ENCODE data around the gene ZC3H18. TPM values are rescaled to one million over a fixed set of nuclear protein-coding genes. Genes with fewer than 3 reads are reported as not detected.

The ZC3H18 gene
- total RNA-seq, 1 experiment from 2014 or later, result 61.8 TPM

DNA sequence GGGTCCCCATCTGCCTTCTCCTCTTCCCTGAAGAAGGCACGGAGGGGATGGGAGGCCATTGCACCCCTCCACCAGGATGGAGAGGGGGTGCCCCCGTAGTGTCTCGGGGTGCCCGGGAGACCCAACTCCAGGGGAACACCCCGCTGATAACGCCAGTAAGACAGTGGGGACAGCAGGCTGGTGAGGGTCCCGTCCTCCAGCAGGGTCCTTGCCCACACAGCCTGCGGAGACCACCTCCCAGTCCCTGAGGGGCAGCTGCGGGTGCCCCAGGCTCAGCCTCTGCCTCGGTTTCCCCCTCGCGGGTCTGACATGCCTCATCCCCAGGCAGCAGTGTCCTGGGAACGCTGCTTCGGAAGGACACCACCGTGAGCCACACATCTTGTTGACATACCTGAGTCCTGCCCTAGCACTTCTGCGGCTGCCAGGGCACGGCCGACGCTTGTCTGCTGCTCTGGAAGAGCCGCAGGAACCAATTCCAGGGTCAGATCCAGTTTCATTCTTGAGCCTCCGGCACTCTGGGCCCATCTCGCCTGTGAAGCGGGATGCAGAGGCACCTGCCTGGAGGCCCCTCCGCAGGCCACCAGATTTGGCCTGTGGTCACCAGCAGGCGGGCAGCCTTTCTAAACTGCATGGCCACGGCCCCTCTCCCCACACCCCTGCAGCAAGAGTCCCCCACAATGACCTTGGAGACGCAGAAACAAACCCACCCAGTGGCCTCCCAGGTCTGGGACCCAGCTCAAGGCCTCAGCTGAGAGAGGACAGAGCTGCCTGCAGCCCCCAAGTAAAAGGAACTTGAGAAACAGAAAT, 39.9 kb upstream of the ZC3H18 start:
- no peak for TF ChIP-seq TP53 (CRISPR knock-in tag; IDR thresholded peaks at IDR 0.05)
- TF ChIP-seq, protein P1, sequence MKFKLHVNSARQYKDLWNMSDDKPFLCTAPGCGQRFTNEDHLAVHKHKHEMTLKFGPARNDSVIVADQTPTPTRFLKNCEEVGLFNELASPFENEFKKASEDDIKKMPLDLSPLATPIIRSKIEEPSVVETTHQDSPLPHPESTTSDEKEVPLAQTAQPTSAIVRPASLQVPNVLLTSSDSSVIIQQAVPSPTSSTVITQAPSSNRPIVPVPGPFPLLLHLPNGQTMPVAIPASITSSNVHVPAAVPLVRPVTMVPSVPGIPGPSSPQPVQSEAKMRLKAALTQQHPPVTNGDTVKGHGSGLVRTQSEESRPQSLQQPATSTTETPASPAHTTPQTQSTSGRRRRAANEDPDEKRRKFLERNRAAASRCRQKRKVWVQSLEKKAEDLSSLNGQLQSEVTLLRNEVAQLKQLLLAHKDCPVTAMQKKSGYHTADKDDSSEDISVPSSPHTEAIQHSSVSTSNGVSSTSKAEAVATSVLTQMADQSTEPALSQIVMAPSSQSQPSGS (CRISPR knock-in tag; IDR thresholded peaks at IDR 0.05; ENCODE audit: borderline replicate concordance, low read depth), result no peak
- TF ChIP-seq, protein P2, sequence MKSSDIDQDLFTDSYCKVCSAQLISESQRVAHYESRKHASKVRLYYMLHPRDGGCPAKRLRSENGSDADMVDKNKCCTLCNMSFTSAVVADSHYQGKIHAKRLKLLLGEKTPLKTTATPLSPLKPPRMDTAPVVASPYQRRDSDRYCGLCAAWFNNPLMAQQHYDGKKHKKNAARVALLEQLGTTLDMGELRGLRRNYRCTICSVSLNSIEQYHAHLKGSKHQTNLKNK (CRISPR knock-in tag; IDR thresholded peaks at IDR 0.05), result no peak
- TF ChIP-seq, protein P3, sequence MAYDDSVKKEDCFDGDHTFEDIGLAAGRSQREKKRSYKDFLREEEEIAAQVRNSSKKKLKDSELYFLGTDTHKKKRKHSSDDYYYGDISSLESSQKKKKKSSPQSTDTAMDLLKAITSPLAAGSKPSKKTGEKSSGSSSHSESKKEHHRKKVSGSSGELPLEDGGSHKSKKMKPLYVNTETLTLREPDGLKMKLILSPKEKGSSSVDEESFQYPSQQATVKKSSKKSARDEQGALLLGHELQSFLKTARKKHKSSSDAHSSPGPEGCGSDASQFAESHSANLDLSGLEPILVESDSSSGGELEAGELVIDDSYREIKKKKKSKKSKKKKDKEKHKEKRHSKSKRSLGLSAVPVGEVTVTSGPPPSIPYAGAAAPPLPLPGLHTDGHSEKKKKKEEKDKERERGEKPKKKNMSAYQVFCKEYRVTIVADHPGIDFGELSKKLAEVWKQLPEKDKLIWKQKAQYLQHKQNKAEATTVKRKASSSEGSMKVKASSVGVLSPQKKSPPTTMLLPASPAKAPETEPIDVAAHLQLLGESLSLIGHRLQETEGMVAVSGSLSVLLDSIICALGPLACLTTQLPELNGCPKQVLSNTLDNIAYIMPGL (CRISPR knock-in tag; IDR thresholded peaks at IDR 0.05), result no peak
- no peak for TF ChIP-seq ZNF423 (CRISPR knock-in tag; IDR thresholded peaks at IDR 0.05)
- TF ChIP-seq, protein P4, sequence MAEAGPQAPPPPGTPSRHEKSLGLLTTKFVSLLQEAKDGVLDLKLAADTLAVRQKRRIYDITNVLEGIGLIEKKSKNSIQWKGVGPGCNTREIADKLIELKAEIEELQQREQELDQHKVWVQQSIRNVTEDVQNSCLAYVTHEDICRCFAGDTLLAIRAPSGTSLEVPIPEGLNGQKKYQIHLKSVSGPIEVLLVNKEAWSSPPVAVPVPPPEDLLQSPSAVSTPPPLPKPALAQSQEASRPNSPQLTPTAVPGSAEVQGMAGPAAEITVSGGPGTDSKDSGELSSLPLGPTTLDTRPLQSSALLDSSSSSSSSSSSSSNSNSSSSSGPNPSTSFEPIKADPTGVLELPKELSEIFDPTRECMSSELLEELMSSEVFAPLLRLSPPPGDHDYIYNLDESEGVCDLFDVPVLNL (CRISPR knock-in tag; IDR thresholded peaks at IDR 0.05; ENCODE audit: borderline replicate concordance, low read depth), result no peak
- TF ChIP-seq, protein P5, sequence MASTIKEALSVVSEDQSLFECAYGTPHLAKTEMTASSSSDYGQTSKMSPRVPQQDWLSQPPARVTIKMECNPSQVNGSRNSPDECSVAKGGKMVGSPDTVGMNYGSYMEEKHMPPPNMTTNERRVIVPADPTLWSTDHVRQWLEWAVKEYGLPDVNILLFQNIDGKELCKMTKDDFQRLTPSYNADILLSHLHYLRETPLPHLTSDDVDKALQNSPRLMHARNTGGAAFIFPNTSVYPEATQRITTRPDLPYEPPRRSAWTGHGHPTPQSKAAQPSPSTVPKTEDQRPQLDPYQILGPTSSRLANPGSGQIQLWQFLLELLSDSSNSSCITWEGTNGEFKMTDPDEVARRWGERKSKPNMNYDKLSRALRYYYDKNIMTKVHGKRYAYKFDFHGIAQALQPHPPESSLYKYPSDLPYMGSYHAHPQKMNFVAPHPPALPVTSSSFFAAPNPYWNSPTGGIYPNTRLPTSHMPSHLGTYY (CRISPR knock-in tag; IDR thresholded peaks at IDR 0.05), result no peak
- TF ChIP-seq CREB1 (CRISPR knock-in tag; IDR thresholded peaks at IDR 0.05), result no peak
- TF ChIP-seq, protein P6, sequence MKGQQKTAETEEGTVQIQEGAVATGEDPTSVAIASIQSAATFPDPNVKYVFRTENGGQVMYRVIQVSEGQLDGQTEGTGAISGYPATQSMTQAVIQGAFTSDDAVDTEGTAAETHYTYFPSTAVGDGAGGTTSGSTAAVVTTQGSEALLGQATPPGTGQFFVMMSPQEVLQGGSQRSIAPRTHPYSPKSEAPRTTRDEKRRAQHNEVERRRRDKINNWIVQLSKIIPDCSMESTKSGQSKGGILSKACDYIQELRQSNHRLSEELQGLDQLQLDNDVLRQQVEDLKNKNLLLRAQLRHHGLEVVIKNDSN (CRISPR knock-in tag; IDR thresholded peaks at IDR 0.05), result no peak
- no peak for TF ChIP-seq NFYB (CRISPR knock-in tag; conservative IDR thresholded peaks at IDR 0.05; ENCODE audit: low read depth)
- TF ChIP-seq, protein P7, sequence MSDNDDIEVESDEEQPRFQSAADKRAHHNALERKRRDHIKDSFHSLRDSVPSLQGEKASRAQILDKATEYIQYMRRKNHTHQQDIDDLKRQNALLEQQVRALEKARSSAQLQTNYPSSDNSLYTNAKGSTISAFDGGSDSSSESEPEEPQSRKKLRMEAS (CRISPR knock-in tag; IDR thresholded peaks at IDR 0.05), result no peak
- ChIA-PET POLR2A (no interaction called here), CTCF (interaction anchor here (0.9 kb wide), 1 partner anchor 9 kb away, joined by 3 read pairs; no protein-coding TSS in a partner anchor)
- Mint-ChIP-seq H3K36me3 (peaks cover 6% of the 10 kb centered on the region; the same call in 1 of the 2 replicates), H3K27me3 (ENCODE audit: low read depth) (no peaks in the 10 kb centered on the region), H3K4me1 (peaks cover 9% of the 10 kb centered on the region; the same call in 1 of the 2 replicates), H3K4me3 (no peak overlapping the region), H3K9me3 (no peaks in the 10 kb centered on the region), H3K27ac (peak overlapping the region; percentile 83; the same call in 1 of the 2 replicates)
- no peak for DNase-seq (ENCODE audit: low spot score)
- ATAC-seq, result no peak

DNA sequence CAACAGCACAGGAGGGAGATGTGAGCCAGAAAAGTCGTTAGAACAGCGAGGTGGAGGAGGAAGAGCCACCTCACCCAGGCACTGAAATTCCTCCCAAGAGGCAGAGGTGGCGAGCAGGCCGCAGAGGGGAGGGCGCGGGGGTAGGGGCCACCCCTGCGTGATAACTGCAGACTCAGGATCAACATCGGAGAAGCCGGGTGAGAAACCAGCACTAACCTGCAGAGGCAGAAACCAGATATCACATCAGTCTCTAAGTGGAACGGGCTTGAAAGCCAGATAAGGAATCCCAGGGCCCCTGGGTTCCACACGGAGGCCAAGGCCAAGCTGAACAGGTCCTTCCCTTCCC, 39.4 kb upstream of the ZC3H18 start:
- DNase-seq (ENCODE audit: low spot score), result no peak

More for the DNA sequence above, 39.4 kb upstream of the ZC3H18 start:
- Mint-ChIP-seq H3K9me3 (no peaks in the 10 kb centered on the region), H3K27ac (peak overlapping the region; percentile 83; the same call in 1 of the 2 replicates), H3K27me3 (ENCODE audit: low read depth) (no peaks in the 10 kb centered on the region), H3K4me3 (no peak overlapping the region), H3K4me1 (peaks cover 8% of the 10 kb centered on the region; the same call in 1 of the 2 replicates), H3K36me3 (peaks cover 6% of the 10 kb centered on the region; the same call in 1 of the 2 replicates)
- no peak for ATAC-seq
- POLR2A ChIA-PET, result no interaction called here
- TF ChIP-seq MYBL2 (CRISPR knock-in tag; IDR thresholded peaks at IDR 0.05) (no peak), RELA (CRISPR knock-in tag; IDR thresholded peaks at IDR 0.05; ENCODE audit: borderline replicate concordance) (no peak), SMAD3 (CRISPR knock-in tag; IDR thresholded peaks at IDR 0.05; ENCODE audit: borderline replicate concordance) (no peak), FOXK1 (CRISPR knock-in tag; IDR thresholded peaks at IDR 0.05) (no peak), ZNF423 (CRISPR knock-in tag; IDR thresholded peaks at IDR 0.05) (no peak), EMX1 (CRISPR knock-in tag; IDR thresholded peaks at IDR 0.05) (no peak), ZNF416 (CRISPR knock-in tag; IDR thresholded peaks at IDR 0.05) (no peak)
- TF ChIP-seq, protein P3 (CRISPR knock-in tag; IDR thresholded peaks at IDR 0.05), result no peak
- TF ChIP-seq, protein P6 (CRISPR knock-in tag; IDR thresholded peaks at IDR 0.05), result no peak
- TF ChIP-seq, protein P8, sequence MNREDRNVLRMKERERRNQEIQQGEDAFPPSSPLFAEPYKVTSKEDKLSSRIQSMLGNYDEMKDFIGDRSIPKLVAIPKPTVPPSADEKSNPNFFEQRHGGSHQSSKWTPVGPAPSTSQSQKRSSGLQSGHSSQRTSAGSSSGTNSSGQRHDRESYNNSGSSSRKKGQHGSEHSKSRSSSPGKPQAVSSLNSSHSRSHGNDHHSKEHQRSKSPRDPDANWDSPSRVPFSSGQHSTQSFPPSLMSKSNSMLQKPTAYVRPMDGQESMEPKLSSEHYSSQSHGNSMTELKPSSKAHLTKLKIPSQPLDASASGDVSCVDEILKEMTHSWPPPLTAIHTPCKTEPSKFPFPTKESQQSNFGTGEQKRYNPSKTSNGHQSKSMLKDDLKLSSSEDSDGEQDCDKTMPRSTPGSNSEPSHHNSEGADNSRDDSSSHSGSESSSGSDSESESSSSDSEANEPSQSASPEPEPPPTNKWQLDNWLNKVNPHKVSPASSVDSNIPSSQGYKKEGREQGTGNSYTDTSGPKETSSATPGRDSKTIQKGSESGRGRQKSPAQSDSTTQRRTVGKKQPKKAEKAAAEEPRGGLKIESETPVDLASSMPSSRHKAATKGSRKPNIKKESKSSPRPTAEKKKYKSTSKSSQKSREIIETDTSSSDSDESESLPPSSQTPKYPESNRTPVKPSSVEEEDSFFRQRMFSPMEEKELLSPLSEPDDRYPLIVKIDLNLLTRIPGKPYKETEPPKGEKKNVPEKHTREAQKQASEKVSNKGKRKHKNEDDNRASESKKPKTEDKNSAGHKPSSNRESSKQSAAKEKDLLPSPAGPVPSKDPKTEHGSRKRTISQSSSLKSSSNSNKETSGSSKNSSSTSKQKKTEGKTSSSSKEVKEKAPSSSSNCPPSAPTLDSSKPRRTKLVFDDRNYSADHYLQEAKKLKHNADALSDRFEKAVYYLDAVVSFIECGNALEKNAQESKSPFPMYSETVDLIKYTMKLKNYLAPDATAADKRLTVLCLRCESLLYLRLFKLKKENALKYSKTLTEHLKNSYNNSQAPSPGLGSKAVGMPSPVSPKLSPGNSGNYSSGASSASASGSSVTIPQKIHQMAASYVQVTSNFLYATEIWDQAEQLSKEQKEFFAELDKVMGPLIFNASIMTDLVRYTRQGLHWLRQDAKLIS (CRISPR knock-in tag; IDR thresholded peaks at IDR 0.05; ENCODE audit: borderline replicate concordance), result no peak
- CTCF ChIA-PET, result no interaction called here

All from WTC11 (cell line).